Measurements from ENCODE around the gene CSPG5.

Gene CSPG5

DNA sequence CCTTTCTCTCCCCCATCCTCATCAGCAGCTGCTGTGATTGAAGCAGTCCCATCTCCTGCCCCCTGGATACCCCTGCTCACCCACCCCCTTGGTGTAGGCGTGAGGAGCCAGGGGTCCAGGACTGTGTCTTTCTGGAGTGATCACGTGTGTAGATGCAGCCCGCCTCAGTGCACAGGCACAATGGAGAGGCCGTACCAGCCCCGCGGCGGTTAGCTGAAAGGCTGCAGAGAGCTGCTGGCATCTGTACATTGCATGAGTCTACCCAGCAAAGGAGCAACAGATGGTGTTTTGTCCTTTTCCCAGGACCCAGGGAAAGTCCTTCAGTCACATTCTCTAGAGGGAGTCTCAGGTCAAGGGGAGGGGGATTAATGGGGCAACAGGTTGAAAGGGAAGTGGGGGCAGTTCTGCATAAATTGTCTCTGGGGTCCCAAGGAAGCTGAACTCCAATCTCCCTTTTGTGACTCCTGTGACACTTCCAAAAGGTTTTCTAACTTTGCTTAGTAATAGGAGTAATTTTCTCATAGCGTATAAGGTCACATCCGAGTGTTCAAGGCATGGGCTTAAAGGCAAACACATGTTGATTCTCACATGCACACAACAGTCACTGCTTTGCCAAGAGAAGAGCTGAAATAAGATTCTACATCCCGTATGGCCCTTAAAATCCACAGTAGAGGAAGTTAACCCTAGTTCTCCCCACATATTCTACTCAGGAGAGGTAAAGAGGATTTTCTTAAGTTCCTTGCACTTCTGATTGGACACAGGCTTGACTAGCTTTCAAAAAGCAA lies 7.1 kb downstream of the CSPG5 start:
- H3K4me3 ChIP-seq (ENCODE audit: control insufficient read depth, low read depth, low read length) = no peak overlapping the region
- TF ChIP-seq, protein P1, sequence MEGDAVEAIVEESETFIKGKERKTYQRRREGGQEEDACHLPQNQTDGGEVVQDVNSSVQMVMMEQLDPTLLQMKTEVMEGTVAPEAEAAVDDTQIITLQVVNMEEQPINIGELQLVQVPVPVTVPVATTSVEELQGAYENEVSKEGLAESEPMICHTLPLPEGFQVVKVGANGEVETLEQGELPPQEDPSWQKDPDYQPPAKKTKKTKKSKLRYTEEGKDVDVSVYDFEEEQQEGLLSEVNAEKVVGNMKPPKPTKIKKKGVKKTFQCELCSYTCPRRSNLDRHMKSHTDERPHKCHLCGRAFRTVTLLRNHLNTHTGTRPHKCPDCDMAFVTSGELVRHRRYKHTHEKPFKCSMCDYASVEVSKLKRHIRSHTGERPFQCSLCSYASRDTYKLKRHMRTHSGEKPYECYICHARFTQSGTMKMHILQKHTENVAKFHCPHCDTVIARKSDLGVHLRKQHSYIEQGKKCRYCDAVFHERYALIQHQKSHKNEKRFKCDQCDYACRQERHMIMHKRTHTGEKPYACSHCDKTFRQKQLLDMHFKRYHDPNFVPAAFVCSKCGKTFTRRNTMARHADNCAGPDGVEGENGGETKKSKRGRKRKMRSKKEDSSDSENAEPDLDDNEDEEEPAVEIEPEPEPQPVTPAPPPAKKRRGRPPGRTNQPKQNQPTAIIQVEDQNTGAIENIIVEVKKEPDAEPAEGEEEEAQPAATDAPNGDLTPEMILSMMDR (IDR thresholded peaks at IDR 0.05; ENCODE audit: control insufficient read depth, insufficient read depth, low read depth, low read length, missing control alignments) = no peak
- no peak for DNase-seq (ENCODE audit: low read depth)

DNA sequence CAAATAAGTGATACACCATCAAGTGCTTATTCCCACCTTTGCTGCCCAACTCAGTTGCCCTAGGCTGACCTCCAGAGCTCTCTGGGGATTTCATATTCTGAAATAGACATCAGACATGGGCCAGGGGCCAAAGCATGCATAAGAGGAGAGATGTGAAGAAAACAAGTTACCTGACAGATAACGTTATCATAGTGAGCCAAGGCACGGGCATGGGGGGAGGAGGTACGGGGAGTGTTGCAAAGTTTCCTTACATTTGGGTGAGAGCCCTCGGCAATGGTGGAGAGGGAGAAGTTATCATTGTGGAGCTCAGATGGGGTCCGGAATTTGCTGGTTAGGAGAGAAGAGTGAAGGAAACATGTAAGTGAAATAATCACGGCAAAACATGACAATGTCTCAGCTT lies 9.8 kb downstream of the CSPG5 start:
- H3K4me3 ChIP-seq (ENCODE audit: control insufficient read depth, low read depth, low read length) = no peak overlapping the region
- no peak for DNase-seq (ENCODE audit: low read depth)
- TF ChIP-seq, protein P1 (IDR thresholded peaks at IDR 0.05; ENCODE audit: control insufficient read depth, insufficient read depth, low read depth, low read length, missing control alignments) = no peak

DNA sequence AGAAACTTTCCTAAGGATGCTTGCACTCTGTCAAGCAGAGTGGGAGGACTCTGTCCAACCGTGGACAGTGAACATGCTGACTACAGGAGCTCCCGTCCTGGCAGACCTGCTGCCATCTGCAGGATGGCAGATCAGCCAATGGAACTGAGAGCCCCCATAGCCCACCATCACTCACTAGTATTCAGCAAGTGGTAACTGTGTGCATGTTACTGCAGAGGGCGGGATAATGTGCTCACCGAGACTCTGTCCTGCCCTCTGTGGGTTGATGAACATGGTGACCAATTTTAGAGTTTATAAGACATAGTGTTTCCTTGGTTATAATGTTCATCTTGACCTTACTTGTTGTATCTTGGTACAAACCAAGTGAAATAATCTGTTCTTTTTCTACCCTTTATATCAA lies 11.5 kb downstream of the CSPG5 start:
- H3K4me3 ChIP-seq (ENCODE audit: control insufficient read depth, low read depth, low read length) = no peak overlapping the region
- TF ChIP-seq, protein P1 (IDR thresholded peaks at IDR 0.05; ENCODE audit: control insufficient read depth, insufficient read depth, low read depth, low read length, missing control alignments) = no peak
- no peak for DNase-seq (ENCODE audit: low read depth)

DNA sequence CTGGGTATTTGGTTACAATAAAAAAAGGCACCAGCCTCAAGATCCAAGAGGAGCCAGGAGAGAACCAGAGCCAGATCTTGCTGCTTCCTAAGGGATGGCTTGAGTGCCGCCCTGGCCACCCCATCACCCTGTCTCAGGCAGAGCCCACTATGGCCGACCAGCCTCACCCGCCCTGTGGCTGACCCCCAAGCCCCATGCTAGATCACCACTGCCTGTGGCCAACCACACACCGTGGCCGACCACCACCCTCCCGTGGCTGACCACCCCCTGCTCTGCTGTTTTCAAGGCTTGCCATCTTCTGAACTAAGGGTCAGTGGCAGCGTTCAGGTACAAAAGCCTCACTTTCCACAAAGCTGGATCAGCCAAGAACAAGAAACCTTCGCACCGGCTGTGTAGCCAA lies 12.0 kb downstream of the CSPG5 start:
- no peak overlapping the region for H3K4me3 ChIP-seq (ENCODE audit: control insufficient read depth, low read depth, low read length)
- no peak for DNase-seq (ENCODE audit: low read depth)
- TF ChIP-seq, protein P1 (IDR thresholded peaks at IDR 0.05; ENCODE audit: control insufficient read depth, insufficient read depth, low read depth, low read length, missing control alignments) = no peak

DNA sequence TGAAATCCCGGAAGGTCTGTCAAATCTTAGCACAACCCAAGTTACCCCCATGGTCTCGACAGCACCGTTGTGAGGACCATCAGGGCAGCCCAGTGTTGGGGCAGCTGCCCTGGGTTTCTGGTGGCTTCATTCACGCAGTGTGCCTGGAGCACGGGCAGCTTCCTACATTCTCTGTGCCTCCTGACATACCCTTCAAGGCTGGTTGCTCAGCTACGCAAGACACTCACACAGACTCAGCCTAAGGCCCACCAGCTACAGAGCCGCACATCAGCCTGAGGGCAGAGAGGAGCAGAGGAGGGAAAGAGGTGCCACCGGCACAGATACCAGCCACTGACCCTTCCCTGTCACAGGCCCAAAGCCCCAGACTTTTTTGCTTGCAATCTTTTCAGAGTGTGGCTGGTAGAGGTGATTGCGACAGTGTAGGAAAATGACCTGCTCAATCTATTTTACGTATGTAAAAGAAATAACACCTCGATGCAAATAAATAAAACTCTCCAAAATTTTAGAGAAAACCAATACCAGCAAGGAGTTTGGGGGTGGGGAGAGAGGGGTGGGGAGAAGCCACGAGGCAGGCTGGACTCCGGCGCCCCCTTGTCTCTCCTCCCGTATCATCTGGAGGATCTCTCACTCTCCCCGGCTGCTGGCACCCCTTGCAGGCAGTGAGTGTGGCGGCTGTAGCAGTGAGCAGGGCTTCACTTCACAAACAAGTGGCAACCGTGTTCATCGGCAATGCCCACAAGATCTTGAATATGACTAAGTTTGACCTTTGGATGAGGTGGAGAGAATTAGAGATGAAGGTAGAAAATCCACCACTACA lies 12.7 kb downstream of the CSPG5 start:
- TF ChIP-seq, protein P1 (IDR thresholded peaks at IDR 0.05; ENCODE audit: control insufficient read depth, insufficient read depth, low read depth, low read length, missing control alignments) = no peak
- no peak for DNase-seq (ENCODE audit: low read depth)
- H3K4me3 ChIP-seq (ENCODE audit: control insufficient read depth, low read depth, low read length) = no peak overlapping the region

DNA sequence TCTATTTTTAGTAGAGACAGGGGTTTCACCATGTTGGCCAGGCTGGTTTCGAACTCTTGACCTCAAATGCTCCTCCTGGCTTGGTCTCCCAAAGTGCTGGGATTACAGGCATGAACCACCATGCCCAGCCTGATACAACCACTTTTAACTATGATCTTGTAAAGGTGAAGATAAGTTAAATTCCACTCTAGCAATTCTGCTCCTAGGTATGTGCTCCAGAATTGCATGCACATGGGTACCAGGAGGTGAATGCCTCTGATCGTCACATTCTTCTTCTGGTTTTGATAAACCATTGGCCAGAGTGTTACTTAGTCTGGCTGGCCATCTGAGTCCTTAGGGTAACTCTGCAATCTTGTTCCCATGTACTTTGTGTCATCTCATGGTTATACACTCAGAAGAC lies 22.3 kb downstream of the CSPG5 start:
- TF ChIP-seq, protein P1 (IDR thresholded peaks at IDR 0.05; ENCODE audit: control insufficient read depth, insufficient read depth, low read depth, low read length, missing control alignments) = no peak
- H3K4me3 ChIP-seq (ENCODE audit: control insufficient read depth, low read depth, low read length) = no peak overlapping the region
- DNase-seq (ENCODE audit: low read depth) = no peak

Measured in AG09309 (cell line).